GM21390 (cell line): Measurements from ENCODE around the gene CTNNBL1.
"Not testable (repeated sequence)": the region's sequence is repeated elsewhere in the genome, so short reads cannot be mapped to it uniquely, and the experiment has no call there.

ENCODE experiments used
- ATAC-seq: cut with Tn5 transposase; IDR thresholded peaks from one replicate; pipeline ENCODE4 v1.9.1; 2021; ENCODE audit not compliant: unreplicated experiment

The CTNNBL1 gene

DNA sequence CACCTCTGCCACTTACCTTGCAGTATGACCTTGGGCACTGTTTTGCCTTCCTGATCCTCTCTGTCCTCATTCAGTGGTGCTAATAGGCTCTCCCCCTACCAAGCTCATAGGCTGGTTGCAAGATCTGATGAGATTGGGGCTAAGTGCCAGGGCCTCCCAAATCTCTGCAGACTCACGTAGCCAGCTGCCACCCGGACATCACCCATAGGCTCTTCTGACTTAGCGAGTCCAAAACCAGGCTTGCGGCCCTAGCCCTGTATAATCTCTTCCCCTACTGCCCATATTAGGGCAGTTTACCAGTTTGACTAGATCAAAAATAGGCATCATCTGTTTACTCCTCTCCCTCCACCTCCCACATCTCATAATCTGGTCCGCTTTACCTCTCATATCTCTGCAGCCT lies 154.9 kb downstream of the CTNNBL1 start:
- no peak for ATAC-seq

DNA sequence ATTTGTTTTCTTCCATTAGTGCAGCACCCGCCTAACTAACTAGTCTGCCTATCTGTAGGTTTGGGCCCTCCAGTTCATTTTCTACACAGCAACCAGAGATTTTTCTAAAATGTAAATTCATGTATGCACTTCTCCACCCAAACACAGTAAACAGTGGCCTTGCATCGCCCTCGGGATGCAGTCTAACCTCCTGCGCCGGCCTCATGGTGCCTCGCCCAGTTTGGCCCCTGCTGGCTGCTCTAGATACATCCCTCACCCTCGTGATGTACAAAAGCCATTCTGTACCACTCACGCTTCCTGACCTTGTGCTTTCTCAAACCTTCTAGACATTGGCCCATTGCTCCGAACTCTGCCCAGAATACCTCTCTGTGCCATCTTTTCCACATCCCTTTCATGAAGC lies 155.3 kb downstream of the CTNNBL1 start:
- no peak for ATAC-seq

DNA sequence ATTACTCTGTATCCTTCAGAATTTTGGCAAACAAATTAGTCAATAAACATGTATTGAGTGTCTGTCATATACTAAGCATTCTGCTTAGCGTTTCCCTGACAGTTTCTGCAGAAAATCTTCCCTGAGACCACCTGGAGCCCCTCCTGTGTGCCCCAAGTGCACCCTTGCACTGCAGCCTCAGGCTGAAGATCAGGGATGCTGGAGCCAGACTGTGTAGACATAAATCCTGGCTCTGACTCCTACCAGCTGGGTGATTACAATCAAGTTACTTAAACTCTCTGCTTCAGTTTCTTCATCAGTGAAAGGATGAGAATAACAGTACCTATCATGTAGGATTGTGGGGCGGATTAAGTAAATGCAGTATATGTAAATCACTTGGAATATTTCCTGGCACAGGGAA lies 155.7 kb downstream of the CTNNBL1 start:
- ATAC-seq = no peak

DNA sequence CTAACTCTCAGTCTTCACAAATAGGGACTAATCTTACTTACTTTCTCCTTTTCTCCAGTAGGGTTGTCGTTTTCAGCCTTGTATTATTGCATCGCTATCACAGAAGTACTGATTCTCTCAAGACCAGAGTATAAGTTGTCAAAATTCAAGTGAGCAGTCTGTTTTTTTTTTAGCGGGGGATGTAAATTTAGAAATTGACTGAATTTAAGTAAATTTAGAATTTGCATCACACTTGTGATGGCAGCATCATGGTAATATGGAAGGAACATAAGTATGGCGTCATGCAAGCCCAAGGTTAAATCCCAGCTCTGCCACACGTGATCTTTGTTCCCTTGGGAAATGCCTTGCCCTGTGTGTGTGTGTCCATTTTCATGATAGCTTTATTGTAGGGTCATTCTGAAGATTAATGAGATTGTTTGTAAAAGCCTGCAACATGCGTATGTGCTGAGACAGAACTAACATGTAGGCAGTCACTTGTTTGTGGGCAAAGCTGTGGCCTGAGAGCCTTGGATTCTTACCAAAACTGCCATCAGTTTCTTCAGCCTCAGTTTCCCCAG lies 156.3 kb downstream of the CTNNBL1 start:
- ATAC-seq = no peak

DNA sequence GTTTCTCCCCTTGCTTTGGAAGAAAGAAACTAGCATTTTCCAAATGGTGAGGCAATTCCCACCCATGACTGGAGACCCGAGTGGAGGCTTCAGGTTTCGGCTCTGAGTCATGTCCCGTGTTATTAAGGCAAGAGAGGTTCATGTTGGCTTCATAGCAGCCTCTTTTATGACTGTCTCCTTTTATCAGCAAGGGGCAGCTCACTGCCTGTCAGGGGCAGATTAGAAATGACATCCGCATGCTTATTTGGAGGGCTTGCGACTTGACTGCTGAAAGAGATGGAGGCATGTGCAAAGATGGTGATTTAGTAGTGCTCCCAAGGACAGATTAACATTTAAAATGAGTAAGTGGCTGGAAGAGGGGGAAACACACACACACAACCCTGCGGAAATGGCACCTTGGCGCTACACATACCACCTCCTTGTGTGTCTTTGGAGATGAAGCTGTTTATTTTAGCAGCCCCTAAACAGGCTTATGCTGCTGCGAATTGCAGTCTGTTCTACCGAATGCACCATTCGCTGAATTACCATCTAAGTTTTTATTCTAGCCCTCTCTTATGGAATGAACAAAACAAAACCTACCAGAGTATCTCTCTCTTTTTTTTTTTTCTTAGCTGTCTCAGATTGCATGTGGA lies 157.0 kb downstream of the CTNNBL1 start:
- no peak for ATAC-seq

DNA sequence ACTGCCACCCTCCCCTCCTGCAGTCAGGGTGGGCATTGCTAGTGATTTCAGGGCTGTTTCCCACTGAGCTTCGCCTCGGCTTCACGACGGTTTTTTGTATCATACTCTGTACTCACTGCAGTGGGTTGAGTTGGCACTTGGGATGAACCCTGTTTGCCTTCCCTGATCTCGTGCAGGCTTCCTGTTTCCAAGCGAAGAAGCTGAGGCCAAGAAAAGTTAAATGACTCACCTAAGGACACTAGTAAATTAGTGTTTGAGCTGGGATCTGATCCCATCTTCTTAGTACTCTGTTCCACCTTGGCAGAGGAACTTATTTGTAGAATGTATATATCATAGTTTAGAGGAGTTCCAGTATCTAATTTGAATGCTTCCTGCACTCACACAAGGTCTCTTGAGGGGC lies 158.8 kb downstream of the CTNNBL1 start:
- ATAC-seq = no peak

DNA sequence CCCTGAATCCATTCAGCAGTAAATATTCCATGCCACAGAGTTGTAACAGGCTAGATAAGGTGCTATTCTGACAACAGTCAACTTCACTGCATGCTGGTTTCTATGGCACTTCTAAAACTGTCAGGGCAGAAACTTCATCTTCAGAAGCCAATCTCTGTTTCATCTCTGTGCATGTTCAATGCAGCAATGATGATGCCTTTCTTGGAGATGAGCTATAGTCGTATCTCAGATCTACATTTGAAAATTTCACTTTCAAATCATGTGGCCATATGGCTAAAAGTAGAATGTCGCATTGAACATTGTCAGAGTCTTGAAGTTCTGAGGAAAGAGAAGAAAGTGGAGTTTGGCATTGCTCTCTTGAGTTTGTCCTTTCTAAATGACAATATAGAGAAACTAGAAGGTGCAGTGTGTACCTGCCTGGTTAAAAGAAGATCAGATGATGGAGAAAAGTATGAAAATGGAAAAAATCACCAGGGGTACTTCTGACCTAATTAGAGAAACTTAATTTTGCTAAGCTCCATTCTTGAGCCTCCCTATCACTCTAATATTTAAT lies 160.1 kb downstream of the CTNNBL1 start:
- peak; percentile 88 for ATAC-seq

DNA sequence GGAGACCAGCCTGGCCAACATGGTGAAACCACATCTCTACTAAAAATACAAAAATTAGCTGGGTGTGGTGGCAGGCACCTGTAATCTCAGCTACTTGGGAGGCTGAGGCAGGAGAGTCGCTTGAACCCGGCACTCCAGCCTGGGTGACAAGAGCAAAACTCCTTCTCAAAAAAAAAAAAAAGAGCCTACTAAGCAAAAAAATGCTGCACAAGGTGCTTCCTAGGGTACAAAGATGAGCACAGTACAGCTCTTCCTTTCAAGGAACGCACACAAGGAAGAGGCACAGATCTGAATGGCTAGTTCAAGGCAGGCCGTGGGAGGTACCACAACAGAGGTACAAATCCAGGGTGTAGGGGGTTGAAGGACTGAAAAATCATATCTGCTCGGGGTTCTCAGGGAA lies 162.2 kb downstream of the CTNNBL1 start:
- ATAC-seq = not testable (repeated sequence)

DNA sequence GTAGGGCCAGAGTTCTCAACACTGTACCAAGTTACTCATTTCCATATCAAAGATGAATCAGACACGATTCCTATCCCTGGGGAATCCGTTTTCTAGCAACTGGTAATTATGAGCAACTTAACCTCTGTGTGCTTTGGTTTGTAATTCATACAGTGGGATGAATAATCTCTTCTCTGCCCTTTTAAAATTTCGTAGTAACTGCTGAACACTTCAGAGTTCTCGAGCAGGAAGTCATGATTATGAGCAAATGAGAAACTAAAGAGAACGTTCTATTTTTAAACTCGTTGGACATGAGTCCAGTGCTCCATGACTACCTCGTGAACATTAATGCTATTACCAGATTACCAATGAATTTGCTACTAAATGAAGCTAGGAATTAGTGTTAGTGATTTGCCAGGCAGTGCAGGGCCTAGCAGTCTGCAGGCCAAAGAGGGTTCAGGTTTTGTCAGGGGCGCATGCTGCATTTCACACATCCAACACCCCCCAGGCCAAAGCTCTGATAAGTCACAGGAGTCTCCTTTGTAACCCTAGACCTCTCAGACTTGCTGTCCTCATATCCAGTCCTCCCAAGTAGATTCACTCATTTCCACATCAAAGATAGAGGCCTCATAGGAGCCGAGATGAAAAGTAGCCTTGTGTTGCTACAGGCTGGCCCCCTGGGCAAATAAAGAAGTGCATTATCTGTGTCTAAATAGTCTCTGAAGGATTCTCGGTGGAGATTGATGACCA lies 163.3 kb downstream of the CTNNBL1 start:
- ATAC-seq = no peak

DNA sequence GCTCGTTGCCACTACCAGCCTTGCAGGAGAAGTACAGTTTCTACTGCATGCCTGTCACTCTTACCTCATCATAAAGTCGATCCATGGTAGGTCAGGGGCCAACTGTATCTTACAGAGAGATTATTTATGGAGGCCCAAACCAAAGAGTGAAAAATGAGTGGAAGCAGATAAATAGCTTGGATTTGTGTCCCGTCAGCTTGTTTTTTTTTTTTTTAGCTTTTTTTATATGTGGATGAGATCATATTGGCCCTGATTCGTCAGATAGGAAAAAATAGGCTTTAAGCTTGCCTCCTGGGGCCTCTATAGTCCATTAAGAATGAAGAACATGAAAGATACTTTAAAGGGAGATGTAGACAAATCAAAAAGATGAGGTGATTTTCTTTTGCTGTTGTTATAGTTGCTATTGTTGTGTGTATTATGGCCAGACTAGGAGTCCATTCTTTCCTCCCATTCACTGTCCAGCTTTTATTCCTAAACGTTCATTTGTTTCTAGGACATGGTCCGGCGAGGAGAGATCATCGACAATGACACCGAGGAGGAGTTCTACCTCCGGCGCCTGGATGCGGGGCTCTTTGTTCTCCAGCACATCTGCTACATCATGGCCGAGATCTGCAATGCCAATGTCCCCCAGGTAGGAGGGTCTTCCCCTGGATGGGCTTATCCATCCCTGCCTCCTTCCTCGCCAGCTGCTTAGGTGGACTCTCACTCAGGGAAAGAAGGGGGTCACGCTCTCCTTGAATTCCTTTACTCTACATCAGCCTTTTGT lies 165.8 kb downstream of the CTNNBL1 start:
- ATAC-seq = no peak

DNA sequence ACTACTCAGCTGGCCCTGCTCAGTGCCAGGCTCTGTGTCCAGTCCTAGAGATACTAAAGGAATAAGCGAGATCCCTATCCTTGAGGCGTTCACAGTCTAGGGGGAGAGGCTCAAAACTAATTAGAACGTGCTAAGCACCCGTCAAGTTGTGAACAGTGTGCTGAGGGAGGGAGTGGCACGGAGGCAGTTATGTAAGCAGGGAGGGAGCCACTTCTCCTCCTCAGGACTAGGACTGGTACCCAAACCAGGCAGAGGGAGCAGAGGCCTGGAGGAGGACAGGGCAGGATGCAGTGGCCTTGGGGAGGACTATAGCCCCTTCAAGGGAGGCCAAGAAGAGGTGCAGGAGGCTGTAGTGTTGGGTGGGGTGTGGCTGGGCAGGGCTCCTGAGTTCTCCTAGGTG lies 169.5 kb downstream of the CTNNBL1 start:
- ATAC-seq = no peak

DNA sequence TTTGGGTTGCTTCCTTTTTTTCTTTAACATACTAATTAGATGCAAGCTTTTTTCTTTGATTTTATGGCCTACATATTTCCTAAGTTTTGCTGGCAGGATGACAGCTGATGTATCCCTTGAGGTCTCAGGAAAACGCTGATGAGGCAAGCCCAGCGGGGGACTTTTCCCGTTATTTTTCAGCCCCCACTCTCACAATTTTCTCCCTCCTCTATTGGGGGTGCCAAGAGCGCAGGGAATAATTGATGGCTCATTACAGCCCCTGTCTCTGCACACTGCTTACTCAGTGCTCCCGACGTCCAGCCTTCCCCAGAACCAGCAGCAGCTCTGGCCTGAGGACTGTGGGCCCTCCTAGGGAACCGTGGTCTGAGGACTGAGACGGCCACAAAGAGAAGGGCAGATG lies 170.5 kb downstream of the CTNNBL1 start:
- no peak for ATAC-seq

DNA sequence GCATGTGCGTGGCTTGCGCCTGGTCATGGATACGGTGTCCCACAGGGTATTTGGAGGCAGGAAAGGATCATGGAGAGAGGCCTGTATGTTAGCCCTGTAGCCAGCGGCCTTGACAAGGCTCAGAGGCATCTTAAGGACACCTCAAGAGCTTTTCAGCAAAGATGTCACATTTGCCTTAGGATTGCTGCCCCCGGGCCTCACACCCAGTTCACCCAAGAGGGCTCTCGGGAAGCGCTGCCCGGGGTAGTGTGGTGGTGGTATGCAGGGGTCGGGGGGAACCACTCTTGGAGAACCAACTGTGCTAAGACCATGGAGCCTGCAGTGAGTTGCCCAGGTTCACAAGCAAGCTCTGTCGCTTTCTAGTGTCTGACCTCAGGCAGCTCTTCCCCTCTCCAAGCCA lies 172.2 kb downstream of the CTNNBL1 start:
- no peak for ATAC-seq

DNA sequence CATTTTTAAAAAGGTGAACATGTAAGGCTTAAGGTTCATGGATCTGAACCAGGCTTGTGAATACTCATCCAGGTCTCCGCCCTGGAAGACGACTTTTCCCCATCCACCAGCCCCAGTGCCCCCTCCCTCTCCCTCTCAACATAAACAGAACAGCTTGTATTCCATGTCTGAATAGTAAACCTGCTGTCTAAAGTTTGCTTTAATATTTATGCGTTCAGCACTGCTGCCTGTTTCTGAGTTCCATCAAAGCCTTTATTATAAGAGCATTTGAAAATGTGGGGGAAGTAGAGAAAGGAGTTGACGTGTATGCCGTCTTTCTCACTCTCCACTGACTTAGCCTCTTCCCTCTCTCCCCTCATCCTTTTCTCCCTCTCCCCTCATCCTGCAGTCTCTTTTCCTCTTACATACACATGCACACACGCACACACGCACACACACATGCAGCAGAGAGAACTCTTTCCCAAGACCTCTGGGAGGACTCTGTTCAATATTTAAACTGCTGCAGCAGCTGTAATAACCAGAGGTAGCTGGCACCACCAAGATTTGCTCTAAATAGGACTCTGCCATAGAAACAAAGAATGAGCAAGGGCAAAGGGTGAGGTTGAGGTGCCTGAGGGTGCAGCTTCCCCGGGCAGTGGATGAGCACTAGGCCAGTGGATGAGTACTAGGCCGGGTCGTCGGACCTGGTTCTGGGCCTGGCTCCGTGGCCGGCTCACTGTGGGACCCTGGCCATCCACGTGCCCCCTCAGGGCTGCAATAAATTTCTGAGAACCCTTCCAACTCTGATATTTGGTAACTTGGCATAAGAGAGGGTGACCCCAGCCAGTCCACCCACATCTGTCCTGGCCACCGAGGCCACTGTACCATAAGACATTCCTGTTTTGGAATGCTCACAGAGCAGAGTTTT lies 173.7 kb downstream of the CTNNBL1 start:
- no peak for ATAC-seq

DNA sequence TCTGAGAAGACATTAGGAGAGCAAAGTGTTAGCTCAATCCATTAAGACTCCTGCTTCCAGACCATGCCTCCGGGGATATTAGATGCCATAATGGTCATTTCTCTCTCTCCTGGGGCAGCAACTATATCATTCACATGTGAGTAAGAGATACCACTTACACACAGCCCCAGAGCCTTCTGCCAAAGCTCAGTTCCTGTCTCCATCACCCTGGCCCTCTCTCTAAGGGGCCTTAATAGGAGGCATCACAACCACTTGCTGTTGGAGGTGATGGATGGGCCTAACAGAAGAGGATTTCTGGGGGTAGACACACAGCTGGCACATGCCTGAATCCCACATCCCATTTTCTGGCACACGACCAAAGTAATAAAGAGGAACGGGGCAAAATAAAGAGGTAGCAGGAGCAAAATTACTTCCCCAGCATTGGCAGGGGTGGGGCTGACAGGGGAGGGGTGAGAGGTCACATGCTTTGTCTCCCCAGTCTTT lies 175.1 kb downstream of the CTNNBL1 start:
- no peak for ATAC-seq

DNA sequence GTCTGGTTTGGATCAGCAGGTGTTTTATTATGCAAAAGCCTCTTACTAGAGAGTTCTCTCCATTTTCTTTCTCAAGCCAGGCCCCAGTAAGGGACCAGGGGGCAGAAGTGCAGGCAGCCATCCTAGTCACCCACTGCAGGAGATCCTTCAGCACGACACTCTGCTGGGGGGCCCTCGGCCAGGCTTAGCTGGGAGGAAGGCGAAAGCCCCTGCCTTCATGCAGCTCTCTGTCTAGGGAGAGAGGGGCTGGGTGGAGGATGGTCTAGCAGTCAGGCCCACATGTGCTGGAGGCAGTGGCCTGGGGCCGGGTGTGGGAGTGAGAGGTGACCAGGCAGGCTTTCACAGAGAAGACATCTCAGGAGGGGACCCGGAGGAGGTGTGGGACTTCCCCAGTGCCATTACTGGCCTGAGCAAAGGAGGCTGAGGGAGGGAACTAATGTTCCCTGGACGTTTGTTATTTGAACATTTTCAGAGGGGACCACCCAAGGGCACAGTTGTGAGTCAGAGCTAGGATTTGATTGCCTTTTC lies 175.6 kb downstream of the CTNNBL1 start:
- ATAC-seq = no peak

DNA sequence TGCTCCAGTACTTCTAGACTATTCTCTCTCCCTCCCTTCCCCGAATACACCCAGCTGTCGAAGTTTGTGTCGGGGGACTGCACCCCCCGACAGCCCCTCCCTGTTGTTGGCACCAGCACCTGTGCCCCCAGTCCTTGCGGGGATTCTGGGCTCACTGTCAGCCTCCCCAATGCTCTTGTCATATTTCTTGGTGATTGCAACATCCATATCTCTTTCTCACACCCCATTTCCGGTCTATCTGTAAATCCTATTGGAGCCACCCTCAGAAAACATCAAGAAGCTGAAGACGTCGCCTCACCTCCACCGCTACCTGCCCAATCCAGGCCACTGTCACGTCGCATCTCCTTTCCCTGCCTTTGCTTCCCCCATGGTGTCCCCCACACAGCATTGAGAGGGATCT lies 176.5 kb downstream of the CTNNBL1 start:
- ATAC-seq = no peak

DNA sequence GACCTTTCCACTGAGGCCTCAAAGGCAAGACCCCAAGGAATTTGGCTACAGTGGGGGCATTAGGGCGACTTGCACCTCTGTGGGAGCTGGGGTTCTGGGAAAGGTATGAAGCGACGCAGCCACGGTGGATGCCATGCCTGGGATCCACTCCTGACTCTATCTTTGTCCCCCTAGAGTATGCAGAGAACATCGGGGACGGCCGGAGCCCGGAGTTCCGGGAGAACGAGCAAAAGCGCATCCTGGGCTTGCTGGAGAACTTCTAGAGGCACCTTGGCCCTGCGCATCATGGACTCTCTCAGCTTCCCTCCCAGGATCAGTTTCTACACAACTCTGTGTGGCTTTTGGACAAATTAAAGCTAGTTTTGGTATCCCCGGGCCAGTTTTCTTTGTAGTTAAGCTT lies 177.9 kb downstream of the CTNNBL1 start:
- ATAC-seq = no peak

DNA sequence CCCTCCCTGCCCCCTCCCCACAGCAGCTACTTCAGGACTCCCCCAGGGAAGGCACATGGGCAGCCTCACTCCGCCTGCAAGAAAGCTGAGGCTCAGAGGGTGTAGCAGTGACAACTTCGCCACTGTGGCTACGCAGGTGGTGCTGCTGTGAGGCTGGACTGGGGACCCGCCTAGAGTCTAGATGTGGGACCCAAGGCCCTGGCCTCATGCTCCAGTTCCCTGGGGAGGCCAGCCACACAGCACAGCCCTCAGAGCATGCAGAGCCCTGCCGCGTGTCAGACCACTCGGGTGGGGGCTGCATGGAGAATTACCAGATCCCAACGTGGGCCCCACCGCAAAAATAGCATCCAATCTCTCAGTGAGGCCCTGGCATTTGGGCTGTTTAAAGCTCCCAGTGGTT lies 178.3 kb downstream of the CTNNBL1 start:
- no peak for ATAC-seq

DNA sequence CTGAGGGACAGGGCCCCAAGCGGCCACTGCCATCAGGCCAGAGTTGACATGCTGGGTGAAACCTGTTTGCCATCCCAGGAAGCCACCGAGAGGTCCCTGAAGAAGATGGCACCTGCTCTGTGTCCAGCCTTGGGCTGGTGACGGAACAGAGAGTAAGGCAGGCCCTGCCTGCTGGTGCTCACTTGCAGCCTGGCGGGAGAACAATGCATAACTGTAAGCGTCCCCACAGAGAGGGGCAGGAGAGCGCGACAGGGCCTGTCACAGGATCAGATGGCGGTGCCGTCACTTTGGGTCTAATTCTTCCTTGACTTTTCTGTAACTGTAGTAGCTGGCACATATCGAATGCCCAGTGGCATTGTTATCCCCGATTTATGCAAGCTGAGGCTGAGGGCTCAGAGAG lies 180.1 kb downstream of the CTNNBL1 start:
- ATAC-seq = no peak
